GM18951 (cell line): Measurements from ENCODE around the gene TIAM2.

Experiments
- POLR2A ChIP-seq: IDR thresholded peaks from 4 replicates; pipeline ENCODE4 v1.6.1; 2011; ENCODE audit warnings: mild to moderate bottlenecking; ENCODE audit not compliant: insufficient read length, insufficient read depth; ENCODE audit errors: extremely low read depth
- in situ Hi-C: fragments of 300-500 bp; cut with MboI; formaldehyde crosslinking; loops from one replicate; pipeline ENCODE4 v1.12.0; 2022; ENCODE audit warnings: low sequenced_read_pairs, mixed read lengths, inconsistent platforms; ENCODE audit not compliant: unreplicated experiment

Gene TIAM2

GRCh38 chr6:155297669-155298068 lies 302.6 kb downstream of the TIAM2 start:
- in situ Hi-C loops, result no loop called here

GRCh38 chr6:155301867-155302266 lies 306.8 kb downstream of the TIAM2 start:
- TF ChIP-seq POLR2A, result no peak
- in situ Hi-C loops, result no loop called here

More at GRCh38 chr6:155297669-155298068, 302.6 kb downstream of the TIAM2 start:
- no peak for TF ChIP-seq POLR2A

GRCh38 chr6:155303361-155303870 lies 308.3 kb downstream of the TIAM2 start:
- in situ Hi-C loops, result no loop called here
- no peak for TF ChIP-seq POLR2A

GRCh38 chr6:155306958-155307357 lies 311.8 kb downstream of the TIAM2 start:
- TF ChIP-seq POLR2A, result no peak

More at GRCh38 chr6:155306958-155307357, 311.8 kb downstream of the TIAM2 start:
- in situ Hi-C loops, result no loop called here
